Activated gamma-delta T cell treated with anti-CD3 and anti-CD28 coated beads, Interleukin-2, amount 50 U/mL, for 16 hours (primary cell): ENCODE results near the gene EIPR1.
"Not testable (repeated sequence)": the region's sequence is repeated elsewhere in the genome, so short reads cannot be mapped to it uniquely, and the experiment has no call there.

ENCODE experiments used
- DNase-seq: peaks from one replicate; pipeline ENCODE4 v3.0.0-alpha.2; 2020; ENCODE audit warnings: low read depth

Gene EIPR1

GRCh38 chr2:3211256-3212060 is 166.2 kb downstream of the EIPR1 start:
- DNase-seq = no peak

GRCh38 chr2:3210257-3210656 is 167.4 kb downstream of the EIPR1 start:
- DNase-seq = no peak

- DNase-seq = no peak
Measured at GRCh38 chr2:3209258-3209657, 168.4 kb downstream of the EIPR1 start.

- DNase-seq = no peak
Measured at GRCh38 chr2:3208591-3208990, 169.0 kb downstream of the EIPR1 start.

GRCh38 chr2:3208179-3208578 is 169.4 kb downstream of the EIPR1 start:
- DNase-seq = no peak

- no peak for DNase-seq
Measured at GRCh38 chr2:3207091-3207491, 170.5 kb downstream of the EIPR1 start.

GRCh38 chr2:3205845-3206244 is 171.8 kb downstream of the EIPR1 start:
- DNase-seq = no peak

GRCh38 chr2:3204031-3204821 is 173.4 kb downstream of the EIPR1 start:
- DNase-seq = no peak

- DNase-seq = no peak
Measured at GRCh38 chr2:3203497-3204019, 174.1 kb downstream of the EIPR1 start.

GRCh38 chr2:3202926-3203325 is 174.7 kb downstream of the EIPR1 start:
- DNase-seq = no peak

GRCh38 chr2:3201281-3201680 is 176.3 kb downstream of the EIPR1 start:
- no peak for DNase-seq

GRCh38 chr2:3200420-3200939 is 177.1 kb downstream of the EIPR1 start:
- DNase-seq = no peak

- no peak for DNase-seq
Measured at GRCh38 chr2:3199627-3200345, 177.8 kb downstream of the EIPR1 start.

- DNase-seq = not testable (repeated sequence)
Measured at GRCh38 chr2:3198671-3199192, 178.9 kb downstream of the EIPR1 start.

GRCh38 chr2:3198119-3198518 is 179.5 kb downstream of the EIPR1 start:
- DNase-seq = no peak

GRCh38 chr2:3197308-3197707 is 180.3 kb downstream of the EIPR1 start:
- DNase-seq = no peak

GRCh38 chr2:3196716-3197115 is 180.9 kb downstream of the EIPR1 start:
- DNase-seq = no peak

GRCh38 chr2:3195641-3196476 is 181.8 kb downstream of the EIPR1 start:
- no peak for DNase-seq

- no peak for DNase-seq
Measured at GRCh38 chr2:3194828-3195227, 182.8 kb downstream of the EIPR1 start.

- DNase-seq = no peak
Measured at GRCh38 chr2:3193443-3194330, 183.9 kb downstream of the EIPR1 start.
